HepG2 (cell line): ENCODE measurements around the gene ENG. TPM values are rescaled to one million over a fixed set of nuclear protein-coding genes. Genes with fewer than 3 reads are reported as not detected.

Experiments used
- EHMT2 ChIP-seq: fragments of 200-600 bp; sonication (generic); IDR thresholded peaks from 2 replicates; pipeline ENCODE4 v1.7.0; 2017; ENCODE audit warnings: antibody characterized with exemption, low read depth, low read length, borderline replicate concordance
- HNRNPH1 ChIP-seq: fragments of 200-400 bp; formaldehyde crosslinking; optimal IDR thresholded peaks from 2 replicates; pipeline ENCODE3; 2017; ENCODE audit warnings: mild to moderate bottlenecking, low read depth, low read length
- LCORL ChIP-seq, 2 experiments: fragments of 450-650 bp in 1 of 2; sonication (generic) in 1 of 2; formaldehyde crosslinking in 1 of 2; IDR thresholded peaks; 2 replicates each; pipeline versions ENCODE4 v1.5.0 to v1.6.1; 2017 to 2020; ENCODE audit warnings: antibody characterized with exemption in 1 of 2, missing genetic modification reagents in 1 of 2
- MEIS1 ChIP-seq: sonication (generic); formaldehyde crosslinking; IDR thresholded peaks from 2 replicates; pipeline ENCODE4 v1.9.0; 2021; ENCODE audit warnings: mild to moderate bottlenecking, missing genetic modification reagents, moderate library complexity, borderline replicate concordance
- MYNN ChIP-seq: sonication (generic); formaldehyde crosslinking; IDR thresholded peaks from 2 replicates; pipeline ENCODE4 v1.4.0; 2020; ENCODE audit warnings: mild to moderate bottlenecking, low read depth, missing genetic modification reagents
- RARA ChIP-seq: IDR thresholded peaks from 2 replicates; pipeline ENCODE4 v1.6.1; 2016; ENCODE audit warnings: missing genetic modification reagents, missing compliant biosample characterization
- RBM22 ChIP-seq: fragments of 200-400 bp; formaldehyde crosslinking; optimal IDR thresholded peaks from 2 replicates; pipeline ENCODE3; 2017; ENCODE audit warnings: mild to moderate bottlenecking, low read length, moderate library complexity
- SOX13 ChIP-seq, 3 experiments: fragments of 450-650 bp in 1 of 3; sonication (generic) in 1 of 3; formaldehyde crosslinking in 1 of 3; IDR thresholded peaks in 2 of 3; conservative IDR thresholded peaks in 1 of 3; 2 replicates each; pipeline versions ENCODE4 v1.5.0 to v1.6.1; 2016 to 2020; ENCODE audit warnings: antibody characterized with exemption in 1 of 3, mild to moderate bottlenecking in 1 of 3, missing compliant biosample characterization in 1 of 3, missing genetic modification reagents in 1 of 3, moderate library complexity in 1 of 3
- SOX5 ChIP-seq: IDR thresholded peaks from 2 replicates; pipeline ENCODE4 v1.6.1; 2016; ENCODE audit warnings: borderline replicate concordance
- ZBTB20 ChIP-seq: sonication (generic); formaldehyde crosslinking; IDR thresholded peaks from 2 replicates; pipeline ENCODE4 v1.8.1; 2023; ENCODE audit warnings: missing genetic modification reagents, low read depth, mild to moderate bottlenecking, borderline replicate concordance
- ZFP41 ChIP-seq: sonication (generic); formaldehyde crosslinking; IDR thresholded peaks from 2 replicates; pipeline ENCODE4 v1.4.0; 2020; ENCODE audit warnings: mild to moderate bottlenecking, missing genetic modification reagents, borderline replicate concordance
- ZNF17 ChIP-seq: sonication (generic); formaldehyde crosslinking; IDR thresholded peaks from 2 replicates; pipeline ENCODE4 v1.5.0; 2020; ENCODE audit warnings: mild to moderate bottlenecking, missing genetic modification reagents
- ZNF317 ChIP-seq: sonication (generic); formaldehyde crosslinking; IDR thresholded peaks from 2 replicates; pipeline ENCODE4 v1.5.0; 2020; ENCODE audit warnings: mild to moderate bottlenecking, missing genetic modification reagents
- ZNF670 ChIP-seq: sonication (generic); formaldehyde crosslinking; IDR thresholded peaks from 2 replicates; pipeline ENCODE4 v1.8.0; 2022; ENCODE audit warnings: mild to moderate bottlenecking, missing genetic modification reagents, borderline replicate concordance
- ZNF777 ChIP-seq: sonication (generic); formaldehyde crosslinking; IDR thresholded peaks from 2 replicates; pipeline ENCODE4 v1.4.0; 2020; ENCODE audit warnings: missing genetic modification reagents
- ZNF788 ChIP-seq: sonication (generic); formaldehyde crosslinking; IDR thresholded peaks from 2 replicates; pipeline ENCODE4 v1.5.0; 2020; ENCODE audit warnings: mild to moderate bottlenecking, missing genetic modification reagents, borderline replicate concordance
- ZNF792 ChIP-seq: IDR thresholded peaks from 2 replicates; pipeline ENCODE4 v1.6.1; 2016
- polyA plus RNA-seq, 8 experiments: library from polyadenylated mRNA; depleted of rRNA in 3 of 8; stranded (reverse) in 7 of 8; unstranded in 1 of 8; fragments of >200 nt; fragmentation: Illumina TruSeq in 4 of 8; extraction: Trizol in 4 of 8; gene quantifications; 2 replicates each; pipeline versions ENCODE4 v1.2.1 to v1.2.3, GENCODE V29; 2011 to 2016; ENCODE audit warnings: low read depth in 4 of 8, missing spikeins in 1 of 8, mixed read lengths in 1 of 8; ENCODE audit not compliant: insufficient read depth in 1 of 8
- total RNA-seq, 5 experiments: library from RNA; depleted of rRNA; stranded (reverse); fragments of >200 nt; fragmentation: Illumina TruSeq; extraction: Trizol; gene quantifications; 2 replicates each; pipeline ENCODE4 v1.2.3, GENCODE V29; 2016; ENCODE audit warnings: low read depth in 1 of 5
- TF ChIP-seq, protein P1 (sequence below): sonication (generic); formaldehyde crosslinking; IDR thresholded peaks from 2 replicates; pipeline ENCODE4 v1.4.0; 2020; ENCODE audit warnings: mild to moderate bottlenecking, low read depth, missing genetic modification reagents
- TF ChIP-seq, protein P2 (sequence below): sonication (generic); formaldehyde crosslinking; IDR thresholded peaks from 2 replicates; pipeline ENCODE4 v1.8.0; 2022; ENCODE audit warnings: missing genetic modification reagents, mild to moderate bottlenecking, moderate library complexity, borderline replicate concordance
- TF ChIP-seq, protein P3 (sequence below): sonication (generic); formaldehyde crosslinking; IDR thresholded peaks from 2 replicates; pipeline ENCODE4 v1.5.0; 2020; ENCODE audit warnings: mild to moderate bottlenecking, missing genetic modification reagents
- TF ChIP-seq, protein P4 (sequence below): fragments of 450-650 bp; IDR thresholded peaks from 2 replicates; pipeline ENCODE4 v1.6.1; 2017
- TF ChIP-seq, protein P5 (sequence below): sonication (generic); formaldehyde crosslinking; IDR thresholded peaks from 2 replicates; pipeline ENCODE4 v1.4.0; 2020; ENCODE audit warnings: missing genetic modification reagents; ENCODE audit errors: not compliant biosample characterization

Gene ENG
- total and polyA plus RNA-seq, 2 of the 13 experiments (the other 11 are each of a cell fraction or from before 2014, with no cell fraction given): 0.02 to 1.1 TPM

DNA sequence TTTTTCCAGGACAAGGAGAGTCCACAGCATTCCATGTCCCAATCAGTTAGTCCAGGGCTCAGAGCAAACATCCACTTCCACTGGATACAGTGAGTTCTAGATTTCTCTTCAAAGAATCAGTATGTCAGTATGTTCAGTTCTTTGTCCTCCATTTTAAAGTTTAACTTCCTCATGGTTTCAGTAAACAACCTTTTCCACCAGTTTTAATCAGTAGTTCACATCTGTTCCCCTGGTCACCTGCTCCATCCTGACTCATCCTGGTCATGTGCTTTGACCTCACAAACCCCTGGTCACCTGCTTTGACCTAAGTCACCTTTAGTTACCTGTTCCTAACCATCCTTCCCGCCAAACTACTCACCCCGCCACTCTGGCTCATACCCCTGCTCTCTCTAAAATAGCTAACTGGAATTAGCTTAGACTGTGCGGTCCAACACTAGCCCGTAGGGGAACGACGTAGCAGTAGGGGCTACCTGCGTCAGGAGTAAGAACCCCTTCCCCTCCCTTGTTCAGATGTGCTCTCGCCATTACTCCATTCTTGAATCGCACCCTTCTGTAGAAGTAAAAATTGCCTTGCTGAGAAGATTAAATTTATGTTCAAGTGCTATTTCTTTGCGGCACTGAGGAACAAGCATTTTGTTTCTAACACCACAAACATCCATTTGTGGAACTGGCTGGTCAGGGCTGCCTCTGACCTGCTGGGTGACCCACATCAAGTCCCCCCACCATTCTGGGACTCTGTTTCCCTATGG lies 5.5 kb downstream of the ENG start (continued):
- TF ChIP-seq MEIS1 (CRISPR knock-in tag): no peak
- TF ChIP-seq HNRNPH1: no peak
- no peak for TF ChIP-seq ZBTB20 (CRISPR knock-in tag)
- TF ChIP-seq ZNF792 (CRISPR knock-in tag): no peak
- TF ChIP-seq LCORL (IDR thresholded peaks at IDR 0.05): no peak
- TF ChIP-seq LCORL (CRISPR knock-in tag; IDR thresholded peaks at IDR 0.05): peak; percentile 61; the same call in 1 of the 2 replicates
- no peak for TF ChIP-seq ZNF777 (CRISPR knock-in tag)
- no peak for TF ChIP-seq MYNN (CRISPR knock-in tag)
- TF ChIP-seq, protein P1, sequence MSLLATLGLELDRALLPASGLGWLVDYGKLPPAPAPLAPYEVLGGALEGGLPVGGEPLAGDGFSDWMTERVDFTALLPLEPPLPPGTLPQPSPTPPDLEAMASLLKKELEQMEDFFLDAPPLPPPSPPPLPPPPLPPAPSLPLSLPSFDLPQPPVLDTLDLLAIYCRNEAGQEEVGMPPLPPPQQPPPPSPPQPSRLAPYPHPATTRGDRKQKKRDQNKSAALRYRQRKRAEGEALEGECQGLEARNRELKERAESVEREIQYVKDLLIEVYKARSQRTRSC (CRISPR knock-in tag): no peak
- peak; percentile 20; the same call in 1 of the 2 replicates for TF ChIP-seq ZNF317
- TF ChIP-seq, protein P2, sequence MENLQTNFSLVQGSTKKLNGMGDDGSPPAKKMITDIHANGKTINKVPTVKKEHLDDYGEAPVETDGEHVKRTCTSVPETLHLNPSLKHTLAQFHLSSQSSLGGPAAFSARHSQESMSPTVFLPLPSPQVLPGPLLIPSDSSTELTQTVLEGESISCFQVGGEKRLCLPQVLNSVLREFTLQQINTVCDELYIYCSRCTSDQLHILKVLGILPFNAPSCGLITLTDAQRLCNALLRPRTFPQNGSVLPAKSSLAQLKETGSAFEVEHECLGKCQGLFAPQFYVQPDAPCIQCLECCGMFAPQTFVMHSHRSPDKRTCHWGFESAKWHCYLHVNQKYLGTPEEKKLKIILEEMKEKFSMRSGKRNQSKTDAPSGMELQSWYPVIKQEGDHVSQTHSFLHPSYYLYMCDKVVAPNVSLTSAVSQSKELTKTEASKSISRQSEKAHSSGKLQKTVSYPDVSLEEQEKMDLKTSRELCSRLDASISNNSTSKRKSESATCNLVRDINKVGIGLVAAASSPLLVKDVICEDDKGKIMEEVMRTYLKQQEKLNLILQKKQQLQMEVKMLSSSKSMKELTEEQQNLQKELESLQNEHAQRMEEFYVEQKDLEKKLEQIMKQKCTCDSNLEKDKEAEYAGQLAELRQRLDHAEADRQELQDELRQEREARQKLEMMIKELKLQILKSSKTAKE (CRISPR knock-in tag): no peak
- TF ChIP-seq, protein P3, sequence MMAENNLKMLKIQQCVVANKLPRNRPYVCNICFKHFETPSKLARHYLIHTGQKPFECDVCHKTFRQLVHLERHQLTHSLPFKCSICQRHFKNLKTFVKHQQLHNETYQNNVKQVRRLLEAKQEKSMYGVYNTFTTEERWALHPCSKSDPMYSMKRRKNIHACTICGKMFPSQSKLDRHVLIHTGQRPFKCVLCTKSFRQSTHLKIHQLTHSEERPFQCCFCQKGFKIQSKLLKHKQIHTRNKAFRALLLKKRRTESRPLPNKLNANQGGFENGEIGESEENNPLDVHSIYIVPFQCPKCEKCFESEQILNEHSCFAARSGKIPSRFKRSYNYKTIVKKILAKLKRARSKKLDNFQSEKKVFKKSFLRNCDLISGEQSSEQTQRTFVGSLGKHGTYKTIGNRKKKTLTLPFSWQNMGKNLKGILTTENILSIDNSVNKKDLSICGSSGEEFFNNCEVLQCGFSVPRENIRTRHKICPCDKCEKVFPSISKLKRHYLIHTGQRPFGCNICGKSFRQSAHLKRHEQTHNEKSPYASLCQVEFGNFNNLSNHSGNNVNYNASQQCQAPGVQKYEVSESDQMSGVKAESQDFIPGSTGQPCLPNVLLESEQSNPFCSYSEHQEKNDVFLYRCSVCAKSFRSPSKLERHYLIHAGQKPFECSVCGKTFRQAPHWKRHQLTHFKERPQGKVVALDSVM (CRISPR knock-in tag): no peak
- no peak for TF ChIP-seq EHMT2
- TF ChIP-seq, protein P4, sequence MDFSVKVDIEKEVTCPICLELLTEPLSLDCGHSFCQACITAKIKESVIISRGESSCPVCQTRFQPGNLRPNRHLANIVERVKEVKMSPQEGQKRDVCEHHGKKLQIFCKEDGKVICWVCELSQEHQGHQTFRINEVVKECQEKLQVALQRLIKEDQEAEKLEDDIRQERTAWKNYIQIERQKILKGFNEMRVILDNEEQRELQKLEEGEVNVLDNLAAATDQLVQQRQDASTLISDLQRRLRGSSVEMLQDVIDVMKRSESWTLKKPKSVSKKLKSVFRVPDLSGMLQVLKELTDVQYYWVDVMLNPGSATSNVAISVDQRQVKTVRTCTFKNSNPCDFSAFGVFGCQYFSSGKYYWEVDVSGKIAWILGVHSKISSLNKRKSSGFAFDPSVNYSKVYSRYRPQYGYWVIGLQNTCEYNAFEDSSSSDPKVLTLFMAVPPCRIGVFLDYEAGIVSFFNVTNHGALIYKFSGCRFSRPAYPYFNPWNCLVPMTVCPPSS: no peak
- TF ChIP-seq, protein P5, sequence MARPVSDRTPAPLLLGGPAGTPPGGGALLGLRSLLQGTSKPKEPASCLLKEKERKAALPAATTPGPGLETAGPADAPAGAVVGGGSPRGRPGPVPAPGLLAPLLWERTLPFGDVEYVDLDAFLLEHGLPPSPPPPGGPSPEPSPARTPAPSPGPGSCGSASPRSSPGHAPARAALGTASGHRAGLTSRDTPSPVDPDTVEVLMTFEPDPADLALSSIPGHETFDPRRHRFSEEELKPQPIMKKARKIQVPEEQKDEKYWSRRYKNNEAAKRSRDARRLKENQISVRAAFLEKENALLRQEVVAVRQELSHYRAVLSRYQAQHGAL (CRISPR knock-in tag): no peak
- TF ChIP-seq ZFP41 (CRISPR knock-in tag): no peak
- TF ChIP-seq ZNF17 (CRISPR knock-in tag): no peak
- TF ChIP-seq SOX13 (IDR thresholded peaks at IDR 0.05): no peak
- peak in 1 of 2 experiments; percentile 44; a peak in 1 of 4 replicates for TF ChIP-seq SOX13 (CRISPR knock-in tag; conservative IDR thresholded peaks at IDR 0.05 in 1 of 2, IDR thresholded peaks at IDR 0.05 in 1 of 2)
- no peak for TF ChIP-seq ZNF670 (CRISPR knock-in tag)
- peak; percentile 12; the same call in 1 of the 2 replicates for TF ChIP-seq ZNF788 (CRISPR knock-in tag)
- no peak for TF ChIP-seq RBM22
- TF ChIP-seq RARA (CRISPR knock-in tag): peak; percentile 82
- TF ChIP-seq SOX5 (CRISPR knock-in tag): peak; percentile 35; the same call in 1 of the 2 replicates
